GM12878 (cell line): Measurements from ENCODE around the gene SYNJ2.

Experiments used
- CREB1 ChIP-seq: IDR thresholded peaks from 2 replicates; pipeline ENCODE4 v1.6.1; 2012; ENCODE audit warnings: low read depth, mild to moderate bottlenecking, inconsistent platforms
- CTCF ChIP-seq, 3 experiments: IDR thresholded peaks in 2 of 3; conservative IDR thresholded peaks in 1 of 3; 2 replicates each; pipeline ENCODE4 v1.5.1; 2011; ENCODE audit warnings: low read depth in 3 of 3, low read length in 3 of 3, mild to moderate bottlenecking in 3 of 3, control low read depth in 2 of 3, moderate library complexity in 2 of 3, inconsistent platforms in 1 of 3, mixed read lengths in 1 of 3; ENCODE audit not compliant: control insufficient read depth in 2 of 3, insufficient read depth in 1 of 3; ENCODE audit errors: extremely low read depth in 1 of 3
- HDGF ChIP-seq: fragments of 450-650 bp; IDR thresholded peaks from 2 replicates; pipeline ENCODE4 v1.6.1; 2016; ENCODE audit warnings: antibody characterized with exemption
- NFYB ChIP-seq: IDR thresholded peaks from 2 replicates; pipeline ENCODE4 v1.6.1; 2011; ENCODE audit warnings: low read depth, mild to moderate bottlenecking, low read length, improper control_type of control experiment, moderate library complexity; ENCODE audit not compliant: insufficient read depth
- SP1 ChIP-seq: IDR thresholded peaks from one replicate; pipeline ENCODE4 v1.6.1; 2011; ENCODE audit warnings: low read depth, low read length
- SUZ12 ChIP-seq: fragments of 200-600 bp; sonication (generic); IDR thresholded peaks from one replicate; pipeline ENCODE4 v1.6.1; 2018; ENCODE audit warnings: antibody characterized with exemption, mild to moderate bottlenecking; ENCODE audit not compliant: unreplicated experiment
- ZZZ3 ChIP-seq: IDR thresholded peaks from 2 replicates; pipeline ENCODE4 v1.6.1; 2011; ENCODE audit warnings: low read depth; ENCODE audit not compliant: control insufficient read depth, insufficient read length
- TF ChIP-seq, protein P1 (sequence below): IDR thresholded peaks from 2 replicates; pipeline ENCODE4 v1.6.1; 2012; ENCODE audit warnings: mild to moderate bottlenecking, low read depth, low read length

DNA sequence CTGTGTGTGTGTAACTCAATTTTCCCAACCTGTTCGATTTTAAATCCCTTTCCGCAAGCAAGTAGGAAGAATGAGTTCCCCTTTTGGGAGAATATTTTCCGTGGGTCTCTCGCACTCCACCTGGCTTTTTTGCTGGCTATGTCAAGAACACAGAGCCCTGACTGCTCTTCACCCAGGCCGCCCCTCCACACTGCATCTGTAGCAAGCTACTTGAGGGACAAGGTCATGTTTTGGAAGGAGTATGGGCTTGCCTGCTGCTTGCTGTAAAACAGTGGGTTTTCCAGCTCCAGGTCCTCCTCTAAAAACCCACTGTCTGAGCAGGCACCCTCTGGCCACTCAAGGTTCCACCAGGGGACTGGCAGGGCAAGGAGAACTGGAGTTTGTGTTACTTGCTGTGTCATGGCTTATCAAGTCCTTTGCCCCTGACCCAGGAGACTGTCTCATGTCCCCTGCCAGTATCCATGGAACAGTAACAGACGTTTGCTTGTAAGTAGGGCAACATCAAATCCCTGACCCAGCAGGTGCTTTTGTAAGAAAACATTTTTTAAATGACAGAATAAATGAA, 35.5 kb upstream of the SYNJ2 start:
- no peak for TF ChIP-seq CREB1
- no peak for TF ChIP-seq SUZ12
- TF ChIP-seq CTCF (IDR thresholded peaks at IDR 0.05 in 2 of 3, conservative IDR thresholded peaks at IDR 0.05 in 1 of 3; ENCODE audit: control insufficient read depth in 2 of 3, extremely low read depth in 1 of 3, insufficient read depth in 1 of 3, low read depth in 3 of 3, low read length in 3 of 3): no peak
- TF ChIP-seq, protein P1, sequence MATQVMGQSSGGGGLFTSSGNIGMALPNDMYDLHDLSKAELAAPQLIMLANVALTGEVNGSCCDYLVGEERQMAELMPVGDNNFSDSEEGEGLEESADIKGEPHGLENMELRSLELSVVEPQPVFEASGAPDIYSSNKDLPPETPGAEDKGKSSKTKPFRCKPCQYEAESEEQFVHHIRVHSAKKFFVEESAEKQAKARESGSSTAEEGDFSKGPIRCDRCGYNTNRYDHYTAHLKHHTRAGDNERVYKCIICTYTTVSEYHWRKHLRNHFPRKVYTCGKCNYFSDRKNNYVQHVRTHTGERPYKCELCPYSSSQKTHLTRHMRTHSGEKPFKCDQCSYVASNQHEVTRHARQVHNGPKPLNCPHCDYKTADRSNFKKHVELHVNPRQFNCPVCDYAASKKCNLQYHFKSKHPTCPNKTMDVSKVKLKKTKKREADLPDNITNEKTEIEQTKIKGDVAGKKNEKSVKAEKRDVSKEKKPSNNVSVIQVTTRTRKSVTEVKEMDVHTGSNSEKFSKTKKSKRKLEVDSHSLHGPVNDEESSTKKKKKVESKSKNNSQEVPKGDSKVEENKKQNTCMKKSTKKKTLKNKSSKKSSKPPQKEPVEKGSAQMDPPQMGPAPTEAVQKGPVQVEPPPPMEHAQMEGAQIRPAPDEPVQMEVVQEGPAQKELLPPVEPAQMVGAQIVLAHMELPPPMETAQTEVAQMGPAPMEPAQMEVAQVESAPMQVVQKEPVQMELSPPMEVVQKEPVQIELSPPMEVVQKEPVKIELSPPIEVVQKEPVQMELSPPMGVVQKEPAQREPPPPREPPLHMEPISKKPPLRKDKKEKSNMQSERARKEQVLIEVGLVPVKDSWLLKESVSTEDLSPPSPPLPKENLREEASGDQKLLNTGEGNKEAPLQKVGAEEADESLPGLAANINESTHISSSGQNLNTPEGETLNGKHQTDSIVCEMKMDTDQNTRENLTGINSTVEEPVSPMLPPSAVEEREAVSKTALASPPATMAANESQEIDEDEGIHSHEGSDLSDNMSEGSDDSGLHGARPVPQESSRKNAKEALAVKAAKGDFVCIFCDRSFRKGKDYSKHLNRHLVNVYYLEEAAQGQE: no peak
- TF ChIP-seq NFYB: no peak
- no peak for TF ChIP-seq ZZZ3
- no peak for TF ChIP-seq SP1
- no peak for TF ChIP-seq HDGF
